A549 (cell line): Measurements from ENCODE around the gene VWF. TPM values are rescaled to one million over a fixed set of nuclear protein-coding genes. Genes with fewer than 3 reads are reported as not detected.

Source experiments
- ATAC-seq, 2 experiments: fragments of 200-7000 bp in 1 of 2; fragments of >200 bp in 1 of 2; cut with Nextera tagmentation in 1 of 2; cut with Tn5 transposase in 1 of 2; 3 replicates each; pipeline versions ENCODE4 v1.8.0 to v1.9.1; 2018 to 2020; ENCODE audit warnings: mild to moderate bottlenecking in 1 of 2, moderate library complexity in 1 of 2
- CTCF ChIA-PET: fragments of 300-600 bp; sonication (Branson Sonifier 250); formaldehyde crosslinking; extraction: SDS; loops from one replicate; lab custom pipeline; 2021; ENCODE audit warnings: antibody characterized with exemption, inconsistent platforms; lab: Yijun Ruan, JAX
- POLR2A ChIA-PET: fragments of 350-600 bp; formaldehyde crosslinking; extraction: SDS; loops from one replicate; lab custom pipeline; 2021; ENCODE audit warnings: antibody characterized with exemption, inconsistent platforms; lab: Yijun Ruan, JAX
- DNase-seq, 2 experiments: peaks; one replicate each; pipeline versions ENCODE4 v3.0.0 to v3.0.0-alpha.2; 2011 to 2016; ENCODE audit warnings: low read depth in 1 of 2, low spot score in 1 of 2
- FAIRE-seq: peaks from 2 replicates; lab custom pipeline; 2011; peaks lifted over from hg19 to GRCh38; lab: Jason Lieb, UNC
- H3K27ac ChIP-seq, 2 experiments: fragments of >200 bp; sonication (Bioruptor Twin); formaldehyde crosslinking; 3 replicates each; pipeline ENCODE4 v1.5.1; 2016 to 2017
- H3K4me1 ChIP-seq: fragments of >200 bp; sonication (Bioruptor Twin); formaldehyde crosslinking; 3 replicates; pipeline ENCODE4 v1.6.1; 2016
- H3K4me2 ChIP-seq: fragments of >200 bp; sonication (Bioruptor Twin); formaldehyde crosslinking; 3 replicates; pipeline ENCODE4 v1.6.1; 2016
- H3K4me3 ChIP-seq: fragments of >200 bp; sonication (Bioruptor Twin); formaldehyde crosslinking; 3 replicates; pipeline ENCODE4 v1.5.1; 2016
- H3K9me3 ChIP-seq: fragments of >200 bp; sonication (Bioruptor Twin); formaldehyde crosslinking; 3 replicates; pipeline ENCODE4 v1.6.1; 2016
- CBX2 ChIP-seq: fragments of 200-600 bp; sonication (generic); IDR thresholded peaks from 2 replicates; pipeline ENCODE4 v1.6.1; 2016; ENCODE audit warnings: low read depth, mild to moderate bottlenecking, borderline replicate concordance
- CBX8 ChIP-seq: fragments of 200-600 bp; sonication (generic); IDR thresholded peaks from 2 replicates; pipeline ENCODE4 v1.6.1; 2016
- EHF ChIP-seq: fragments of 250-450 bp; sonication (Bioruptor Pico); IDR thresholded peaks from 2 replicates; pipeline ENCODE4 v1.5.0; 2020; ENCODE audit warnings: mild to moderate bottlenecking
- FOSL2 ChIP-seq, 2 experiments: fragments of 450-650 bp in 1 of 2; fragments of >200 bp in 1 of 2; sonication (Bioruptor Twin) in 1 of 2; formaldehyde crosslinking; IDR thresholded peaks; 2 replicates each; pipeline versions ENCODE4 v1.5.0 to v1.6.1; 2016 to 2020; ENCODE audit warnings: mild to moderate bottlenecking in 1 of 2, moderate library complexity in 1 of 2
- HES2 ChIP-seq: fragments of >200 bp; sonication (Bioruptor Twin); formaldehyde crosslinking; IDR thresholded peaks from 2 replicates; pipeline ENCODE4 v1.6.1; 2016
- HMGXB4 ChIP-seq: fragments of 250-450 bp; sonication (Bioruptor Pico); IDR thresholded peaks from 2 replicates; pipeline ENCODE4 v1.5.0; 2021; ENCODE audit warnings: mild to moderate bottlenecking, moderate library complexity, borderline replicate concordance
- KDM5A ChIP-seq: fragments of 200-600 bp; sonication (generic); IDR thresholded peaks from 2 replicates; pipeline ENCODE4 v1.6.1; 2016; ENCODE audit warnings: antibody characterized with exemption, mild to moderate bottlenecking
- MAX ChIP-seq: IDR thresholded peaks from 2 replicates; pipeline ENCODE4 v1.6.1; 2012
- NFE2L2 ChIP-seq: fragments of 150-350 bp; conservative IDR thresholded peaks from 2 replicates; pipeline ENCODE4 v1.6.1; 2014; ENCODE audit warnings: low read length
- NR3C1 ChIP-seq: fragments of >200 bp; sonication (Bioruptor Twin); formaldehyde crosslinking; IDR thresholded peaks from 3 replicates; pipeline ENCODE4 v1.6.1; 2017
- POLR2AphosphoS2 ChIP-seq: conservative IDR thresholded peaks from 2 replicates; pipeline ENCODE4 v1.6.1; 2012; ENCODE audit warnings: low read length, improper control_type of control experiment, inconsistent platforms
- RNF2 ChIP-seq: fragments of 200-600 bp; sonication (generic); IDR thresholded peaks from 2 replicates; pipeline ENCODE4 v1.6.1; 2016; ENCODE audit warnings: low read depth, mild to moderate bottlenecking, antibody characterized with exemption, moderate library complexity, borderline replicate concordance
- TP53 ChIP-seq: fragments of 250-450 bp; sonication (Bioruptor Pico); IDR thresholded peaks from 2 replicates; pipeline ENCODE4 v1.5.0; 2021; ENCODE audit warnings: mild to moderate bottlenecking, moderate library complexity
- USF2 ChIP-seq: fragments of 450-650 bp; IDR thresholded peaks from 2 replicates; pipeline ENCODE4 v1.6.1; 2014; ENCODE audit warnings: antibody characterized with exemption
- ZC3H11A ChIP-seq: fragments of 450-650 bp; IDR thresholded peaks from 2 replicates; pipeline ENCODE4 v1.6.1; 2014; ENCODE audit warnings: antibody characterized with exemption, mild to moderate bottlenecking
- WGBS: methylation state at CpG from one replicate; pipeline ENCODE4 v1.1.6; 2017; ENCODE audit errors: missing lambda C conversion rate; 5-methylcytosine and 5-hydroxymethylcytosine counted together
- polyA plus RNA-seq, 4 experiments: library from polyadenylated mRNA; depleted of rRNA in 3 of 4; stranded (reverse); fragments of >200 nt; fragmentation: RNase III in 1 of 4; extraction: RNeasy Plus Mini Kit Qiagen cat#74134 plus additional on column Dnase treatment in 1 of 4; gene quantifications; 2 replicates in 3 of 4; 3 replicates in 1 of 4; pipeline ENCODE4 v1.2.3, GENCODE V29; 2011 to 2017
- TF ChIP-seq, protein P1 (sequence below): fragments of 250-450 bp; sonication (Bioruptor Pico); IDR thresholded peaks from 2 replicates; pipeline ENCODE4 v1.5.0; 2020; ENCODE audit warnings: low read depth, mild to moderate bottlenecking, moderate library complexity

VWF gene
- polyA plus RNA-seq, 2 of the 4 experiments (the other 2 are of a cell fraction), result 0.01 TPM; not detected in 1

- H3K4me3 ChIP-seq, result no peak overlapping the region
- WGBS, result 29% methylated on average over 5 of the region's 5 CpGs
- ATAC-seq (no peak), FAIRE-seq (no peak), DNase-seq (no peak)
- H3K4me2 ChIP-seq, result no peak overlapping the region
- H3K4me1 ChIP-seq, result no peaks in the 10 kb centered on the region
- ChIA-PET POLR2A (no interaction called here), CTCF (interaction anchor here (0.6 to 1.8 kb wide), 4 partner anchors 10 to 64 kb away, joined by 3 to 10 read pairs (median 3); no protein-coding TSS in a partner anchor)
- no peak overlapping the region for H3K27ac ChIP-seq
- TF ChIP-seq NFE2L2 (no peak), CBX8 (peak; percentile 64), CBX2 (no peak), HES2 (no peak), EHF (CRISPR knock-in tag) (no peak), RNF2 (peak; percentile 91)
- no peaks in the 10 kb centered on the region for H3K9me3 ChIP-seq
Observed at GRCh38 chr12:5953835-5954586, 170.5 kb downstream of the VWF start.

DNA sequence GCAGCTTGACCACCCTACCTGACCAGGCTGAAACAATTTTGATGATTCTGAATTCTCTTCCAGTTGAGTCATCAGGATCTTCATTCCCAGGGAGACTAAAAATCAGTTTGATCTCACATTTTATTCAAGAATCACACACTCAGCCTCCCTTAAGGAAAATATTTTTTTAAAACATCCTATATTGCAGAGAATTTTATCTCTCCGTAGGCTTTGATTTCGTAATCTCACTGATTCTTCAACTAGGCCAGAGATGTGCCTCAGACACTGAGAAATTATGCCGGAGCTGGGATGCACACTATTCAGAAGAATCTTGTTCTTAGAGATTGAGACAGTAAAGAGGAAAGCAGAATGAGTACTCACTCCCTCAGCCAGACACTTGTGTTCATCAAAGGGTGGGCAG is 172.4 kb downstream of the VWF start:
- FAIRE-seq, result no peak
- WGBS, result 27% methylated on average over 3 of the region's 3 CpGs
- H3K4me1 ChIP-seq, result no peaks in the 10 kb centered on the region
- ChIA-PET CTCF (interaction anchor here (0.6 to 1.5 kb wide), 7 partner anchors 11 to 1683 kb away, joined by 3 to 7 read pairs (median 4); no protein-coding TSS in a partner anchor), POLR2A (no interaction called here)
- DNase-seq, result no peak
- no peak overlapping the region for H3K4me2 ChIP-seq
- H3K27ac ChIP-seq, result no peak overlapping the region
- no peak for ATAC-seq
- H3K9me3 ChIP-seq, result no peaks in the 10 kb centered on the region
- H3K4me3 ChIP-seq, result no peak overlapping the region
- no peak for TF ChIP-seq FOSL2 (IDR thresholded peaks at IDR 0.05)
- no peak for TF ChIP-seq FOSL2 (CRISPR knock-in tag; IDR thresholded peaks at IDR 0.05)
- TF ChIP-seq MAX, result no peak
- no peak for TF ChIP-seq KDM5A
- no peak for TF ChIP-seq HMGXB4 (CRISPR knock-in tag)
- TF ChIP-seq NR3C1, result no peak
- TF ChIP-seq, protein P1, sequence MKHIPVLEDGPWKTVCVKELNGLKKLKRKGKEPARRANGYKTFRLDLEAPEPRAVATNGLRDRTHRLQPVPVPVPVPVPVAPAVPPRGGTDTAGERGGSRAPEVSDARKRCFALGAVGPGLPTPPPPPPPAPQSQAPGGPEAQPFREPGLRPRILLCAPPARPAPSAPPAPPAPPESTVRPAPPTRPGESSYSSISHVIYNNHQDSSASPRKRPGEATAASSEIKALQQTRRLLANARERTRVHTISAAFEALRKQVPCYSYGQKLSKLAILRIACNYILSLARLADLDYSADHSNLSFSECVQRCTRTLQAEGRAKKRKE (CRISPR knock-in tag), result no peak
- no peak for TF ChIP-seq POLR2AphosphoS2
- TF ChIP-seq HES2, result no peak
- TF ChIP-seq EHF (CRISPR knock-in tag), result no peak

DNA sequence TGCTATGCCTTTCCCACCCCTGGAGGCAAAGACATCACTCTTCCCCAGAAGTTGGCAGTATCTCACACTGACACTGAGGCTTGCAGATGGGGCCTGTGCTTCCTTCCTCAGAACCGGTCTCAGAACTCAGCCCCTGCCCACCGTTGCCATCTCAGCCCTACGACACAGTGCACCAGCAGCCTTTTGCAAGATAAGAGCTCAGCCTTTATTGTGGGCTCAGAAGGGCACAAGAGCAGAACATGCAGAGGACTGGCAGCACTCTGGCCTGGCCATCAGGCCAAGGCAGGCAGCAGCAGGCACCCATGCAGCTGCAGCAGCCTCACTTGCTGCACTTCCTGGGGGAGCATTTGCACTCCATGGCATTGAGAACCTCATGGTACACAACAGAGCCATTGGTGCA is 175.8 kb downstream of the VWF start:
- Histone ChIP-seq H3K27ac (no peak overlapping the region), H3K4me1 (no peaks in the 10 kb centered on the region), H3K4me2 (no peak overlapping the region), H3K9me3 (peaks cover 7% of the 10 kb centered on the region; the same call in 1 of the 3 replicates), H3K4me3 (no peak overlapping the region)
- DNase-seq, result no peak
- no peak for FAIRE-seq
- TF ChIP-seq USF2, result no peak
- TF ChIP-seq ZC3H11A, result no peak
- TF ChIP-seq TP53 (CRISPR knock-in tag), result no peak
- ATAC-seq, result no peak
- WGBS, result 17% methylated on average over 3 of the region's 3 CpGs
- ChIA-PET CTCF (no interaction called here), POLR2A (no interaction called here)
